ENCODE data around the gene TAX1BP3. TPM values are rescaled to one million over a fixed set of nuclear protein-coding genes. Genes with fewer than 3 reads are reported as not detected.
A peak's percentile ranks its signal among the peaks of the same experiment; 100 is the strongest.

The TAX1BP3 gene
- total and polyA plus RNA-seq, 11 donors: 122 to 291 (median 177) TPM

DNA sequence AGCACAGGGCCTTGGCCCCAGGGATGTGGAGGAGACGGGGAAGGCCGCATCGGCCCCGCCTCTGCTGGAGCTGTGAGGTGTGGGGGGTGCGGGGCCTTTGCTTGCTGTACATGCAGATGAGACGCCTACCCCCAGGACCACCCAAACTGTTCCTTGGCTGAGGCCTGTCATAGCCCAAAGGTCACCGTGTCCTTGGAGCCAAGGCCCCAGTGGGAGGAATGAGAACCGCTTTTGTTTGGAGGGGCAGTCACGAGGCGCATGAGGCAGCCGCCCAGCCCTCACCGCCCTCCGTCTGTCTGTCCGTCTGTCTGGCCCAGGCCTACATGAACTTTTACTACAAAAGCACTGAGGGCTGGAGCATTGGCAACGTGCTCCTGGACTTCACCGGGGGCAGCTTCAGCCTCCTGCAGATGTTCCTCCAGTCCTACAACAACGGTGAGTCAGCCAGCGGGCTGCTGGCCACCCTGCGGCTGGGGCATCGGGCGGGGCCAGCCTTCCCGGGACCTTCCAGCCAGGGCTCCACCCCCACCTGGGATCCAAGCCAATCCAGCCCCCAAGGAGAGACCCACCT lies 8.8 kb downstream of the TAX1BP3 start:
- peak; percentile 62 to 86 (median 80) for DNase-seq
- Histone ChIP-seq H3K36me3 (peaks cover 0 to 48% (median 34%) of the 10 kb centered on the region in 9 donors), H3K27ac (peak overlapping the region; percentile 69 to 92 (median 83)), H3K4me3 (no peak overlapping the region), H3K4me1 (peaks cover 5 to 43% (median 20%) of the 10 kb centered on the region in 12 donors), H3K9me3 (no peaks in the 10 kb centered on the region), H3K27me3 (no peaks in the 10 kb centered on the region)
- intact Hi-C loops (cut with DNase I): loop anchor here in 2 of 10 donors (10.0 kb wide), 1 partner anchor 615 kb away; no protein-coding TSS in a partner anchor
- no peak for TF ChIP-seq POLR2A (IDR thresholded peaks at IDR 0.05)
- TF ChIP-seq, protein P1, sequence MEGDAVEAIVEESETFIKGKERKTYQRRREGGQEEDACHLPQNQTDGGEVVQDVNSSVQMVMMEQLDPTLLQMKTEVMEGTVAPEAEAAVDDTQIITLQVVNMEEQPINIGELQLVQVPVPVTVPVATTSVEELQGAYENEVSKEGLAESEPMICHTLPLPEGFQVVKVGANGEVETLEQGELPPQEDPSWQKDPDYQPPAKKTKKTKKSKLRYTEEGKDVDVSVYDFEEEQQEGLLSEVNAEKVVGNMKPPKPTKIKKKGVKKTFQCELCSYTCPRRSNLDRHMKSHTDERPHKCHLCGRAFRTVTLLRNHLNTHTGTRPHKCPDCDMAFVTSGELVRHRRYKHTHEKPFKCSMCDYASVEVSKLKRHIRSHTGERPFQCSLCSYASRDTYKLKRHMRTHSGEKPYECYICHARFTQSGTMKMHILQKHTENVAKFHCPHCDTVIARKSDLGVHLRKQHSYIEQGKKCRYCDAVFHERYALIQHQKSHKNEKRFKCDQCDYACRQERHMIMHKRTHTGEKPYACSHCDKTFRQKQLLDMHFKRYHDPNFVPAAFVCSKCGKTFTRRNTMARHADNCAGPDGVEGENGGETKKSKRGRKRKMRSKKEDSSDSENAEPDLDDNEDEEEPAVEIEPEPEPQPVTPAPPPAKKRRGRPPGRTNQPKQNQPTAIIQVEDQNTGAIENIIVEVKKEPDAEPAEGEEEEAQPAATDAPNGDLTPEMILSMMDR (IDR thresholded peaks at IDR 0.05): peak in 1 of 12 donors; percentile 9
- ATAC-seq: peak; percentile 35 to 73 (median 62)
- 41 to 73% (median 61%) methylated on average over 14 to 22 of the region's 22 CpGs for WGBS, 4 donors

DNA sequence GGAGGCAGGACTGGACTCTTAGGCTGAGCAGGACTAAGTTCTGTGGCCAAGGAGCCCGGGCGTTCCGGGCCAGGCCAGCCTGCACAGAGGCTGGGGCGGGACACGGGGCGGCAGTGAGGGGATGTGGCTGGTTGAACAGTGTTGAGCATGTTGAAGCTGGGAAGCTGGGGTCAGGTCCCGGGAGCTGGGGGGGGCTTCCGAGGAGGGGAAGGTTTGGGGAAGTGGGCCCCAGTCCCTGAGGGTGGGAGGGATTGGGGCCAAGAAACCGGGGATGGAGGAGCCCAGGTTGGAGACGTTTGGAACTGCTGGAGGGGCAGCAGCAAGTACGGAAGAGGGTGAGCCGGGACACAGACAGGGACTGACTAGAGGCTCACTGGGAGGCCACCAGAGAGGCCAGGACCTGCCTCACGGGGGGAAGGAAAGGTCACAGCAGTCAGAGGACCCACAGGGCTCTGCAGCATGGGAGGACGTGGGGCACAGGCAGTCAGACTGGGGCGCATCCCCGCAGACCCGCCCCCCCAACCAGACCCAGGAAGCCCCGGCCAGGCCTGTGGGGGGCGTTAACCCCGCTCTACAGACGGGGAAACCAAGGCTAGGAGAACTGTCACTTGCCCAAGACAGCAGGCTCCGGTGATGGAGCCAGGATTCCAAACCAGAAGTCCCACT lies 9.5 kb downstream of the TAX1BP3 start:
- TF ChIP-seq, protein P1 (IDR thresholded peaks at IDR 0.05): no peak
- no peak for TF ChIP-seq POLR2A (IDR thresholded peaks at IDR 0.05)
- ATAC-seq: peak in 1 of 4 donors; percentile 0

DNA sequence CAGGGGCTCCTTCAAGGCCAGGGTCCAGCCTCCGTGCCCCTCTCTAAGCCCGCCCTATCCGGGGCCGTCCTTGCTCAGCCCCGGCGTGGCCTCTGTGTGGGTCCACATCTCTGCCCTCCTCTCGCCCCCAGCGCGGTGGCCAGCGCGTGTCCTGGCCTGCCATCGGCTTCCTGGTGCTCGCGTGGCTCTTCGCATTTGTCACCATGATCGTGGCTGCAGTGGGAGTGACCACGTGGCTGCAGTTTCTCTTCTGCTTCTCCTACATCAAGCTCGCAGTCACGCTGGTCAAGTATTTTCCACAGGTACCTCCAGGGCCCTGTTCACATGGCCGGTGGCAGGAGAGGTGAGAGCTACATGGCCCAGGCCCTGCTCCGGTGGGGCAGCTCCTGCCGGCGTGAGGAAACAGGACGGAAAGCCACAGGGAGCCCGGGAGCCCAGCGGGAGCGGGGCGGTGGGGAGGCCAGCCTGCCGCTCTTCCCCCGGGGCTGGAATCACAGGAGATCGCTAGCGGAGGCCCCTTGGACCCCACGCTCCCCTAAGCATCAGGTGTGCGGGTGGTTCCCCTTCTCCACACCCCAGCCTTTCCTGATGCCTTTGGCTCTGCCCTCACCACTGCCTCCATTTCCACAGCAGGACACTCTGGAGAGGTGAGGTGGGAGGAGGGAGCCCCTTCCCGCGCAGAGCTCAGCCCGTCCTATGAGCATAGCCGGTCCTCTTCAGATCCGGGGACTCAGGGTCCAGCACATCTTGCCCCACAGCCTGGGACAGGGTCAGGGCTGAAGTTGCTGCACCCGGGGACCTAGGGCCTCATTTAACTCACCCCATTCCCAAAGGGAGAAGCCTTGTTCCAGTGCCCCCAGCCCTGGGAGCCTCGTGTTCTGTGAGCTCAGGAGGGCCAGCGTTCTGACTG lies 10.2 kb downstream of the TAX1BP3 start:
- 81 to 92% (median 86%) methylated on average over 29 to 42 of the region's 42 CpGs for WGBS, 4 donors
- no peak for DNase-seq
- no peak for ATAC-seq
- Histone ChIP-seq H3K27ac (peak overlapping the region in 9 of 12 donors; percentile 69 to 92 (median 85)), H3K36me3 (peaks cover 0 to 33% (median 19%) of the 10 kb centered on the region in 9 donors), H3K9me3 (no peaks in the 10 kb centered on the region), H3K4me3 (no peak overlapping the region), H3K27me3 (no peaks in the 10 kb centered on the region), H3K4me1 (peaks cover 5 to 42% (median 20%) of the 10 kb centered on the region in 12 donors)
- intact Hi-C loops (cut with DNase I): loop anchor here in 1 of 10 donors (10.0 kb wide), 1 partner anchor 613 kb away; no protein-coding TSS in a partner anchor
- TF ChIP-seq, protein P1 (IDR thresholded peaks at IDR 0.05): no peak
- TF ChIP-seq POLR2A (IDR thresholded peaks at IDR 0.05): no peak

More for the DNA sequence above, 9.5 kb downstream of the TAX1BP3 start:
- Histone ChIP-seq H3K27me3 (no peaks in the 10 kb centered on the region), H3K4me1 (peaks cover 5 to 38% (median 20%) of the 10 kb centered on the region in 12 donors), H3K9me3 (no peaks in the 10 kb centered on the region), H3K36me3 (peaks cover 0 to 41% (median 27%) of the 10 kb centered on the region in 9 donors), H3K4me3 (no peak overlapping the region), H3K27ac (peak overlapping the region; percentile 69 to 92 (median 83))
- WGBS, 4 donors: 66 to 80% (median 75%) methylated on average over 16 to 22 of the region's 22 CpGs
- DNase-seq: no peak
- intact Hi-C loops (cut with DNase I): loop anchor here in 1 of 10 donors (10.0 kb wide), 1 partner anchor 614 kb away; no protein-coding TSS in a partner anchor

All from heart left ventricle (tissue), 16 donors.